IMR-90 (cell line): ENCODE measurements around the gene TAF4. TPM values are rescaled to one million over a fixed set of nuclear protein-coding genes. Genes with fewer than 3 reads are reported as not detected.

Experiments used
- ATAC-seq: fragments of 200-7000 bp; cut with Tn5 transposase; 2 replicates; pipeline ENCODE4 v1.9.1; 2020; ENCODE audit warnings: low read depth, mild to moderate bottlenecking, moderate library complexity
- BruUV-seq: library from RNA; stranded (reverse); fragments of 400-500 nt; replicated peaks from 2 replicates; lab custom pipeline; 2021; lab: Mats Ljungman, UMichigan
- CTCF ChIA-PET: fragments of 300-600 bp; formaldehyde crosslinking; extraction: SDS; loops from one replicate; lab custom pipeline; 2021; ENCODE audit warnings: antibody characterized with exemption; lab: Yijun Ruan, JAX
- POLR2A ChIA-PET: fragments of 300-600 bp; sonication (Branson Sonifier 250); formaldehyde crosslinking; loops from one replicate; lab custom pipeline; 2022; ENCODE audit warnings: antibody characterized with exemption; ENCODE audit not compliant: unreplicated experiment; lab: Charles Lee
- DNase-seq: peaks from one replicate; pipeline ENCODE4 v3.0.0; 2013
- H2AFZ ChIP-seq: replicated peaks from 2 replicates; pipeline ENCODE3; 2013; ENCODE audit warnings: low read length, mild to moderate bottlenecking; ENCODE audit not compliant: poor library complexity
- H2AK5ac ChIP-seq: 2 replicates; pipeline ENCODE4 v1.6.1; 2013; ENCODE audit warnings: low read depth, low read length, inconsistent platforms
- H2AK9ac ChIP-seq: replicated peaks from 2 replicates; pipeline ENCODE3; 2013; ENCODE audit warnings: mild to moderate bottlenecking, low read depth, low read length, moderate library complexity; ENCODE audit not compliant: poor library complexity
- H2BK120ac ChIP-seq: 2 replicates; pipeline ENCODE4 v1.6.1; 2013; ENCODE audit warnings: low read depth, low read length, inconsistent platforms
- H2BK15ac ChIP-seq: 3 replicates; pipeline ENCODE4 v1.6.1; 2013; ENCODE audit warnings: low read depth, low read length, inconsistent platforms
- H2BK20ac ChIP-seq: 2 replicates; pipeline ENCODE4 v1.6.1; 2013; ENCODE audit warnings: low read depth, mild to moderate bottlenecking, inconsistent platforms, low read length, moderate library complexity
- H2BK5ac ChIP-seq: 2 replicates; pipeline ENCODE4 v1.6.1; 2013; ENCODE audit warnings: mild to moderate bottlenecking, low read depth, low read length, inconsistent platforms; ENCODE audit not compliant: poor library complexity, severe bottlenecking
- H3K14ac ChIP-seq: replicated peaks from 2 replicates; pipeline ENCODE4 v1.6.1; 2013; ENCODE audit warnings: low read depth, low read length, inconsistent platforms
- H3K18ac ChIP-seq: 2 replicates; pipeline ENCODE4 v1.6.1; 2013; ENCODE audit warnings: low read depth, low read length, control low read depth
- H3K23ac ChIP-seq: 2 replicates; pipeline ENCODE4 v1.6.1; 2013; ENCODE audit warnings: low read depth, low read length, inconsistent platforms
- H3K27ac ChIP-seq: 2 replicates; pipeline ENCODE4 v1.5.1; 2013; ENCODE audit warnings: mild to moderate bottlenecking, control low read depth, low read length; ENCODE audit not compliant: insufficient read depth
- H3K27me3 ChIP-seq: 2 replicates; pipeline ENCODE4 v1.6.1; 2013; ENCODE audit warnings: low read length; ENCODE audit not compliant: control insufficient read depth, insufficient read depth
- H3K36me3 ChIP-seq: 2 replicates; pipeline ENCODE4 v1.6.1; 2013; ENCODE audit warnings: low read length, mixed read lengths; ENCODE audit not compliant: control insufficient read depth, insufficient read depth
- H3K4ac ChIP-seq: 2 replicates; pipeline ENCODE4 v1.6.1; 2013; ENCODE audit warnings: low read depth, low read length, inconsistent platforms
- H3K4me1 ChIP-seq: 2 replicates; pipeline ENCODE4 v1.6.1; 2013; ENCODE audit warnings: low read length, mixed read lengths; ENCODE audit not compliant: control insufficient read depth, insufficient read depth
- H3K4me2 ChIP-seq: 2 replicates; pipeline ENCODE4 v1.6.1; 2013; ENCODE audit warnings: low read depth, mild to moderate bottlenecking, control low read depth, low read length, moderate library complexity
- H3K4me3 ChIP-seq: 2 replicates; pipeline ENCODE4 v1.5.1; 2013; ENCODE audit warnings: low read depth, mild to moderate bottlenecking, control low read depth, low read length, moderate library complexity; ENCODE audit not compliant: insufficient read depth
- H3K56ac ChIP-seq: 2 replicates; pipeline ENCODE4 v1.6.1; 2013; ENCODE audit warnings: low read length, inconsistent platforms; ENCODE audit not compliant: insufficient read depth; ENCODE audit errors: extremely low read depth
- H3K79me1 ChIP-seq, 2 experiments: 2 replicates each; pipeline ENCODE4 v1.6.1; 2013; ENCODE audit warnings: low read length in 2 of 2, inconsistent platforms in 1 of 2, low read depth in 1 of 2
- H3K9ac ChIP-seq: 2 replicates; pipeline ENCODE4 v1.6.1; 2013; ENCODE audit warnings: low read depth, low read length, control low read depth
- H3K9me1 ChIP-seq: 2 replicates; pipeline ENCODE4 v1.6.1; 2013; ENCODE audit warnings: low read length, inconsistent platforms; ENCODE audit not compliant: insufficient read depth
- H3K9me3 ChIP-seq: 2 replicates; pipeline ENCODE4 v1.6.1; 2013; ENCODE audit warnings: low read length; ENCODE audit not compliant: control insufficient read depth, insufficient read depth
- H4K20me1 ChIP-seq: 2 replicates; pipeline ENCODE4 v1.6.1; 2013; ENCODE audit warnings: low read length, inconsistent platforms; ENCODE audit not compliant: insufficient read depth
- H4K5ac ChIP-seq: 2 replicates; pipeline ENCODE4 v1.6.1; 2013; ENCODE audit warnings: mild to moderate bottlenecking, low read depth, low read length, control low read depth
- H4K8ac ChIP-seq, 2 experiments: 2 replicates each; pipeline ENCODE4 v1.6.1; 2013; ENCODE audit warnings: low read depth in 2 of 2, low read length in 2 of 2, control low read depth in 1 of 2, inconsistent platforms in 1 of 2
- H4K91ac ChIP-seq: 2 replicates; pipeline ENCODE4 v1.6.1; 2013; ENCODE audit warnings: low read depth, low read length, inconsistent platforms; ENCODE audit not compliant: insufficient read depth
- BHLHE40 ChIP-seq: fragments of 150-350 bp; IDR thresholded peaks from 2 replicates; pipeline ENCODE4 v1.6.1; 2016; ENCODE audit warnings: mild to moderate bottlenecking, low read depth, low read length
- CEBPB ChIP-seq: IDR thresholded peaks from 2 replicates; pipeline ENCODE4 v1.6.1; 2012; ENCODE audit warnings: low read depth, low read length, improper control_type of control experiment
- CHD1 ChIP-seq: IDR thresholded peaks from 2 replicates; pipeline ENCODE4 v1.6.1; 2012; ENCODE audit warnings: low read depth, low read length, improper control_type of control experiment
- FOS ChIP-seq: fragments of 150-350 bp; IDR thresholded peaks from 2 replicates; pipeline ENCODE4 v1.6.1; 2016; ENCODE audit warnings: low read depth, low read length
- MAZ ChIP-seq: IDR thresholded peaks from 2 replicates; pipeline ENCODE4 v1.6.1; 2012; ENCODE audit warnings: low read depth, mild to moderate bottlenecking, low read length, improper control_type of control experiment, moderate library complexity, borderline replicate concordance
- MXI1 ChIP-seq: IDR thresholded peaks from 2 replicates; pipeline ENCODE4 v1.6.1; 2012; ENCODE audit warnings: low read depth, mild to moderate bottlenecking, low read length, moderate library complexity, borderline replicate concordance
- NFE2L2 ChIP-seq: fragments of 150-350 bp; IDR thresholded peaks from 2 replicates; pipeline ENCODE4 v1.6.1; 2016; ENCODE audit warnings: low read depth, mild to moderate bottlenecking, low read length
- POLR2A ChIP-seq: IDR thresholded peaks from 2 replicates; pipeline ENCODE4 v1.6.1; 2012; ENCODE audit warnings: mild to moderate bottlenecking, low read depth, low read length
- RAD21 ChIP-seq: IDR thresholded peaks from 2 replicates; pipeline ENCODE4 v1.6.1; 2012; ENCODE audit warnings: low read length, improper control_type of control experiment
- RCOR1 ChIP-seq: IDR thresholded peaks from 2 replicates; pipeline ENCODE4 v1.6.1; 2012; ENCODE audit warnings: mild to moderate bottlenecking, low read length, improper control_type of control experiment; ENCODE audit not compliant: insufficient replicate concordance
- RFX5 ChIP-seq: IDR thresholded peaks from 2 replicates; pipeline ENCODE4 v1.8.0; 2012; ENCODE audit warnings: low read depth, mild to moderate bottlenecking, low read length, moderate library complexity
- WGBS, 2 experiments: methylation state at CpG; one replicate each; pipeline versions ENCODE4 v1.1.5 to v1.1.7; 2013; ENCODE audit warnings: missing lambda C conversion rate in 2 of 2; ENCODE audit not compliant: insufficient read length in 1 of 2; ENCODE audit errors: extremely low coverage in 2 of 2; 5-methylcytosine and 5-hydroxymethylcytosine counted together
- dilution Hi-C: fragments of 300-500 bp; cut with HindIII; formaldehyde crosslinking; loops from one replicate; pipeline ENCODE4 v1.14.3; 2018; ENCODE audit warnings: low sequenced_read_pairs; ENCODE audit not compliant: unreplicated experiment
- in situ Hi-C: fragments of 300-500 bp; cut with MboI; formaldehyde crosslinking; loops from 3 replicates; pipeline ENCODE4 v1.14.3; 2019; ENCODE audit warnings: low sequenced_read_pairs, inconsistent platforms, mixed read lengths
- intact Hi-C: fragments of 100-400 bp; cut with micrococcal nuclease; formaldehyde crosslinking; loops from 2 replicates; pipeline ENCODE4 v1.10.0; 2022
- polyA plus RNA-seq, 3 experiments: library from polyadenylated mRNA; depleted of rRNA; stranded (reverse); fragments of >200 nt; gene quantifications; 2 replicates each; pipeline ENCODE4 v1.2.3, GENCODE V29; 2012; ENCODE audit warnings: low replicate concordance in 1 of 3
- total RNA-seq: library from RNA; depleted of rRNA; stranded (reverse); fragments of >200 nt; gene quantifications from 2 replicates; pipeline ENCODE4 v1.2.3, GENCODE V29; 2012
- TF ChIP-seq, protein P1 (sequence below): fragments of 150-350 bp; IDR thresholded peaks from 2 replicates; pipeline ENCODE4 v1.6.1; 2017; ENCODE audit warnings: mild to moderate bottlenecking, antibody characterized with exemption, low read length, low read depth
- TF ChIP-seq, protein P2 (sequence below): conservative IDR thresholded peaks from 2 replicates; pipeline ENCODE4 v1.5.1; 2012; ENCODE audit warnings: mild to moderate bottlenecking, low read depth, low read length, improper control_type of control experiment
- TF ChIP-seq, protein P3 (sequence below): fragments of 150-350 bp; IDR thresholded peaks from 2 replicates; pipeline ENCODE4 v1.6.1; 2016; ENCODE audit warnings: low read depth, mild to moderate bottlenecking, low read length, moderate library complexity, borderline replicate concordance

The TAF4 gene
- total and polyA plus RNA-seq, 2 of the 4 experiments (the other 2 are of a cell fraction), result 1.4 to 5.1 TPM

DNA sequence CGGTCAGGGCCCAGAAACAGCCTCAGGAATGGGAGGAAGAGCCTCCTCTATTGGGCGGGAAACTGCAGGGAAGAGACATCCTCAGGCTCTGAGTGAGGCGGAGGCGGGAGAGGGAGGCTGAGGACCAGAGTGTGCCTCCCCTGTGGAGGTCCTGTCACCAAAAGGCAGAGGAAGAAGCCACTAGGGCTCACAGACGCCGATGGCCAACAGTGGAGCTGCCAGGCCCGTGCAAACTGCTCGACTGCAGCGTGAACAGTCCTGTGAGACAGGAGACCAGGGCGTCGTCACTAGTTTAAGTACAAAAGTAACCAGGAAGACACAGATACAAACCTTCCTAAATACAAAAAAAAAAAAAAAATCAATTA lies 82.7 kb downstream of the TAF4 start:
- Histone ChIP-seq H2BK20ac (no peak overlapping the region), H3K36me3 (peaks cover 12% of the 10 kb centered on the region), H2BK15ac (no peak overlapping the region), H3K23ac (no peak overlapping the region), H4K8ac (no peak overlapping the region), H4K5ac (no peak overlapping the region), H3K9ac (no peak overlapping the region), H3K14ac (no peak overlapping the region), H3K4me3 (no peak overlapping the region), H3K4me1 (no peaks in the 10 kb centered on the region), H3K18ac (no peak overlapping the region), H3K4me2 (no peak overlapping the region), H3K79me1 (peaks cover 0 to 6% of the 10 kb centered on the region in 2 experiments; a peak in 3 of 4 replicates), H2AK5ac (no peak overlapping the region), H4K91ac (no peak overlapping the region), H2BK5ac (no peak overlapping the region), H2AK9ac (no peak overlapping the region), H3K4ac (no peak overlapping the region), H2AFZ (no peak overlapping the region), H2BK120ac (no peak overlapping the region), H3K9me1 (peaks cover 1% of the 10 kb centered on the region; the same call in 1 of the 2 replicates), H3K27ac (no peak overlapping the region), H3K9me3 (no peaks in the 10 kb centered on the region), H3K27me3 (no peaks in the 10 kb centered on the region), H3K56ac (no peak overlapping the region), H4K20me1 (no peaks in the 10 kb centered on the region; the same call in 1 of the 2 replicates)
- BruUV-seq, result no TSS peak
- in situ Hi-C loops, result no loop called here
- dilution Hi-C loops, result no loop called here
- TF ChIP-seq FOS, result no peak
- TF ChIP-seq BHLHE40, result no peak
- TF ChIP-seq RAD21, result no peak
- TF ChIP-seq MAZ, result no peak
- TF ChIP-seq RCOR1, result no peak
- TF ChIP-seq CEBPB, result no peak
- TF ChIP-seq, protein P1, sequence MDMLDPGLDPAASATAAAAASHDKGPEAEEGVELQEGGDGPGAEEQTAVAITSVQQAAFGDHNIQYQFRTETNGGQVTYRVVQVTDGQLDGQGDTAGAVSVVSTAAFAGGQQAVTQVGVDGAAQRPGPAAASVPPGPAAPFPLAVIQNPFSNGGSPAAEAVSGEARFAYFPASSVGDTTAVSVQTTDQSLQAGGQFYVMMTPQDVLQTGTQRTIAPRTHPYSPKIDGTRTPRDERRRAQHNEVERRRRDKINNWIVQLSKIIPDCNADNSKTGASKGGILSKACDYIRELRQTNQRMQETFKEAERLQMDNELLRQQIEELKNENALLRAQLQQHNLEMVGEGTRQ, result no peak
- no peak for TF ChIP-seq POLR2A
- TF ChIP-seq CHD1, result no peak
- no peak for TF ChIP-seq MXI1
- TF ChIP-seq, protein P2, sequence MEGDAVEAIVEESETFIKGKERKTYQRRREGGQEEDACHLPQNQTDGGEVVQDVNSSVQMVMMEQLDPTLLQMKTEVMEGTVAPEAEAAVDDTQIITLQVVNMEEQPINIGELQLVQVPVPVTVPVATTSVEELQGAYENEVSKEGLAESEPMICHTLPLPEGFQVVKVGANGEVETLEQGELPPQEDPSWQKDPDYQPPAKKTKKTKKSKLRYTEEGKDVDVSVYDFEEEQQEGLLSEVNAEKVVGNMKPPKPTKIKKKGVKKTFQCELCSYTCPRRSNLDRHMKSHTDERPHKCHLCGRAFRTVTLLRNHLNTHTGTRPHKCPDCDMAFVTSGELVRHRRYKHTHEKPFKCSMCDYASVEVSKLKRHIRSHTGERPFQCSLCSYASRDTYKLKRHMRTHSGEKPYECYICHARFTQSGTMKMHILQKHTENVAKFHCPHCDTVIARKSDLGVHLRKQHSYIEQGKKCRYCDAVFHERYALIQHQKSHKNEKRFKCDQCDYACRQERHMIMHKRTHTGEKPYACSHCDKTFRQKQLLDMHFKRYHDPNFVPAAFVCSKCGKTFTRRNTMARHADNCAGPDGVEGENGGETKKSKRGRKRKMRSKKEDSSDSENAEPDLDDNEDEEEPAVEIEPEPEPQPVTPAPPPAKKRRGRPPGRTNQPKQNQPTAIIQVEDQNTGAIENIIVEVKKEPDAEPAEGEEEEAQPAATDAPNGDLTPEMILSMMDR, result no peak
- no peak for TF ChIP-seq NFE2L2
- TF ChIP-seq RFX5, result no peak
- TF ChIP-seq, protein P3, sequence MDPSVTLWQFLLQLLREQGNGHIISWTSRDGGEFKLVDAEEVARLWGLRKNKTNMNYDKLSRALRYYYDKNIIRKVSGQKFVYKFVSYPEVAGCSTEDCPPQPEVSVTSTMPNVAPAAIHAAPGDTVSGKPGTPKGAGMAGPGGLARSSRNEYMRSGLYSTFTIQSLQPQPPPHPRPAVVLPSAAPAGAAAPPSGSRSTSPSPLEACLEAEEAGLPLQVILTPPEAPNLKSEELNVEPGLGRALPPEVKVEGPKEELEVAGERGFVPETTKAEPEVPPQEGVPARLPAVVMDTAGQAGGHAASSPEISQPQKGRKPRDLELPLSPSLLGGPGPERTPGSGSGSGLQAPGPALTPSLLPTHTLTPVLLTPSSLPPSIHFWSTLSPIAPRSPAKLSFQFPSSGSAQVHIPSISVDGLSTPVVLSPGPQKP, result no peak
- ATAC-seq (no peak), DNase-seq (no peak)
- ChIA-PET CTCF (no interaction called here), POLR2A (no interaction called here)
- intact Hi-C loops, result no loop called here
- WGBS, 2 experiments, result 80% methylated on average over 1 of the region's 11 CpGs; no CpG with 5 or more reads in 1 of the 2 experiments
